AG08395 (cell line): Measurements from ENCODE around the gene WDR46.
"Not testable (repeated sequence)": the region's sequence is repeated elsewhere in the genome, so short reads cannot be mapped to it uniquely, and the experiment has no call there.

ENCODE experiments used
- DNase-seq: peaks from one replicate; pipeline ENCODE4 v3.0.0; 2012; ENCODE audit warnings: mixed read lengths, low spot score

WDR46 gene

GRCh38 chr6:33271117-33271467 lies 17.9 kb downstream of the WDR46 start:
- DNase-seq = no peak

GRCh38 chr6:33264015-33264414 lies 25.0 kb downstream of the WDR46 start:
- no peak for DNase-seq

GRCh38 chr6:33262490-33262889 lies 26.5 kb downstream of the WDR46 start:
- not testable (repeated sequence) for DNase-seq

- DNase-seq = no peak
Observed at GRCh38 chr6:33259032-33259431, 30.0 kb downstream of the WDR46 start.

- no peak for DNase-seq
Observed at GRCh38 chr6:33254591-33254990, 34.4 kb downstream of the WDR46 start.

GRCh38 chr6:33252759-33253158 lies 36.3 kb downstream of the WDR46 start:
- DNase-seq = peak; percentile 44

GRCh38 chr6:33251395-33252012 lies 37.5 kb downstream of the WDR46 start:
- no peak for DNase-seq

GRCh38 chr6:33250731-33251130 lies 38.3 kb downstream of the WDR46 start:
- no peak for DNase-seq

- peak; percentile 70 for DNase-seq
Observed at GRCh38 chr6:33249732-33250630, 39.1 kb downstream of the WDR46 start.

- DNase-seq = peak; percentile 95
Observed at GRCh38 chr6:33248932-33249731, 39.9 kb downstream of the WDR46 start.

- no peak for DNase-seq
Observed at GRCh38 chr6:33248643-33248931, 40.5 kb downstream of the WDR46 start.

- peak; percentile 74 for DNase-seq
Observed at GRCh38 chr6:33247977-33248642, 40.9 kb downstream of the WDR46 start.

GRCh38 chr6:33243476-33243875 lies 45.6 kb downstream of the WDR46 start:
- DNase-seq = no peak

- no peak for DNase-seq
Observed at GRCh38 chr6:33241968-33242367, 47.1 kb downstream of the WDR46 start.

- DNase-seq = no peak
Observed at GRCh38 chr6:33237741-33238140, 51.3 kb downstream of the WDR46 start.

- no peak for DNase-seq
Observed at GRCh38 chr6:33236852-33237251, 52.2 kb downstream of the WDR46 start.

GRCh38 chr6:33236328-33236727 lies 52.7 kb downstream of the WDR46 start:
- no peak for DNase-seq

- no peak for DNase-seq
Observed at GRCh38 chr6:33235221-33235634, 53.8 kb downstream of the WDR46 start.
